ENCODE results near the gene ZBTB14.

DNA sequence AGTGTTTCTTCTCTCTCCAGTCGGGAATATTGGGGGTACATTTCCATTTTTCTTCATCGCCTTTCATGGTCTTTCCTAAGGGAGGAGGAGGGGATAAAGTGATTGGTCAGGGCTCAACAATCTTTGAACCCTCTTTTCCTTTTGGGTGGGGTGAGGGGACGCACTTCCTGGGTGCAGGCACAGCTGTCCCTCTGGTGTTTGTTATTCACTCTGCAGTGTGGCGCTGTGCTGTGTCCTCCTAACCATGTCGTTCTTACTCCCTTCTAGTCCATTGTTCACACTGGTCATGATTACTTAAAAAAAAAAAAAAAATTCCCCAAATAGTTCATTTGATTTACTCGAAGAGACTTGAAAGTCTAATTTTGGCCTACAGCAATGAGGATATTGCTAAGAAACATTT is 44.4 kb downstream of the ZBTB14 start:
- TF ChIP-seq, protein P1, sequence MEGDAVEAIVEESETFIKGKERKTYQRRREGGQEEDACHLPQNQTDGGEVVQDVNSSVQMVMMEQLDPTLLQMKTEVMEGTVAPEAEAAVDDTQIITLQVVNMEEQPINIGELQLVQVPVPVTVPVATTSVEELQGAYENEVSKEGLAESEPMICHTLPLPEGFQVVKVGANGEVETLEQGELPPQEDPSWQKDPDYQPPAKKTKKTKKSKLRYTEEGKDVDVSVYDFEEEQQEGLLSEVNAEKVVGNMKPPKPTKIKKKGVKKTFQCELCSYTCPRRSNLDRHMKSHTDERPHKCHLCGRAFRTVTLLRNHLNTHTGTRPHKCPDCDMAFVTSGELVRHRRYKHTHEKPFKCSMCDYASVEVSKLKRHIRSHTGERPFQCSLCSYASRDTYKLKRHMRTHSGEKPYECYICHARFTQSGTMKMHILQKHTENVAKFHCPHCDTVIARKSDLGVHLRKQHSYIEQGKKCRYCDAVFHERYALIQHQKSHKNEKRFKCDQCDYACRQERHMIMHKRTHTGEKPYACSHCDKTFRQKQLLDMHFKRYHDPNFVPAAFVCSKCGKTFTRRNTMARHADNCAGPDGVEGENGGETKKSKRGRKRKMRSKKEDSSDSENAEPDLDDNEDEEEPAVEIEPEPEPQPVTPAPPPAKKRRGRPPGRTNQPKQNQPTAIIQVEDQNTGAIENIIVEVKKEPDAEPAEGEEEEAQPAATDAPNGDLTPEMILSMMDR (IDR thresholded peaks at IDR 0.05; ENCODE audit: insufficient read depth, low read depth, low read length): no peak
- TF ChIP-seq EZH2 (IDR thresholded peaks at IDR 0.05; ENCODE audit: insufficient read depth, low read length): no peak

All from astrocyte (in vitro differentiated cells and primary cell).